Right renal cortex interstitium (tissue), 3 donors: ENCODE results near the gene PRKCZ. TPM values are rescaled to one million over a fixed set of nuclear protein-coding genes. Genes with fewer than 3 reads are reported as not detected.

Experiments used
- DNase-seq, 3 donors: peaks; one replicate each; pipeline ENCODE4 v3.0.0-alpha.2; 2013; ENCODE audit warnings: low read depth in 3 of 3, low spot score in 2 of 3
- polyA plus RNA-seq, 3 donors: library from polyadenylated mRNA; unstranded; fragments of 120-200 nt; gene quantifications; one replicate each; pipeline ENCODE4 v1.2.1, GENCODE V29; 2013; ENCODE audit not compliant: insufficient read length in 3 of 3

PRKCZ gene
- polyA plus RNA-seq, 3 donors = 33.6 to 36.8 (median 35.1) TPM

- no peak for DNase-seq
Measured at GRCh38 chr1:2098839-2099785, 48.9 kb downstream of the PRKCZ start.

GRCh38 chr1:2099886-2100779, 49.9 kb downstream of the PRKCZ start:
- no peak for DNase-seq

- DNase-seq = no peak
Measured at GRCh38 chr1:2100780-2101108, 50.5 kb downstream of the PRKCZ start.

- no peak for DNase-seq
Measured at GRCh38 chr1:2101531-2101930, 51.3 kb downstream of the PRKCZ start.

GRCh38 chr1:2101946-2102345, 51.7 kb downstream of the PRKCZ start:
- no peak for DNase-seq

- no peak for DNase-seq
Measured at GRCh38 chr1:2102753-2103152, 52.5 kb downstream of the PRKCZ start.

GRCh38 chr1:2103266-2103900, 53.2 kb downstream of the PRKCZ start:
- no peak for DNase-seq

- no peak for DNase-seq
Measured at GRCh38 chr1:2103901-2104590, 53.8 kb downstream of the PRKCZ start.

GRCh38 chr1:2104621-2105427, 54.6 kb downstream of the PRKCZ start:
- DNase-seq = no peak

- DNase-seq = no peak
Measured at GRCh38 chr1:2105781-2106524, 55.7 kb downstream of the PRKCZ start.

- DNase-seq = no peak
Measured at GRCh38 chr1:2106659-2107405, 56.6 kb downstream of the PRKCZ start.

- DNase-seq = no peak
Measured at GRCh38 chr1:2107586-2108212, 57.5 kb downstream of the PRKCZ start.

- DNase-seq = no peak
Measured at GRCh38 chr1:2108213-2108876, 58.1 kb downstream of the PRKCZ start.

- no peak for DNase-seq
Measured at GRCh38 chr1:2108877-2109580, 58.8 kb downstream of the PRKCZ start.

- DNase-seq = no peak
Measured at GRCh38 chr1:2109581-2110021, 59.4 kb downstream of the PRKCZ start.

GRCh38 chr1:2110191-2110737, 60.1 kb downstream of the PRKCZ start:
- no peak for DNase-seq
